GM18508 (cell line): ENCODE data around the gene MED23.

ENCODE experiments used
- ATAC-seq: cut with Tn5 transposase; IDR thresholded peaks from one replicate; pipeline ENCODE4 v1.9.1; 2021; ENCODE audit warnings: moderate number of reproducible peaks; ENCODE audit not compliant: insufficient read depth, unreplicated experiment

The MED23 gene

DNA sequence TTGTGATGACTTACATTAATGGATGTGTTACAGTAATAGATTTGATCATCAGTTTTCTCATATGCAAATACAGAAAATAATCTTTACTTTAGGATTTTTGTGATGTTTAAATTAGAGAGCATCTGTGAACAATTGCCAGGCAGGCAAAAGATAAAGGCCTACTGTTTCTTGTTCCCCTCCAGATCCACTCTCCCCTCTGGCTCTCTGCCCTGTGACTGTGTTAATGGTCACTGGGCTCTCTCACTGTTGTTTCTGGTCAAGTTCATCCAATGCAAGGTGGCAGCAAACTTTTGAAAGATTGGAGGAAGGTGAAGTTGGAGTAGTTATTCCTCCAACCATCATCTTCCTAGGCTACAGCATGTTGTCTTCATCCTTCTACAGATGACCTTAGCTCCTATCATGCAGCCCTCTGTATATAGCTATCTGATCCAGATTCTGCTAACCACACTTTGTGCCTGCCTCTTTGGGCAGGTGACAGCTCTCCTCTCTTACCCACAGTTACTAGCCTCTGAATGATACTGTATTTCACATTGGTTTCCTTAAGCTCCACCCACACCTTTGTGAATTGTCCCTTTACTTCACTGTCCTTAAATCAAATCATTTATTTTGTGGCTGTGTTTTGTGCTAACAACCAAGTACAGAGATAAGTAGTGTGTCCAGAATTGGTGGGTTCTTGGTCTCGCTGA, 103.9 kb downstream of the MED23 start:
- ATAC-seq, result no peak
